NCI-H2196 (cell line): ENCODE measurements around the gene MLANA.

Source experiments
- DNase-seq: peaks from one replicate; lab custom pipeline; 2025; ENCODE audit not compliant: unreplicated experiment; lab: John Stamatoyannopoulos, UW

Gene MLANA

GRCh38 chr9:5899292-5899691 lies 8.6 kb downstream of the MLANA start:
- DNase-seq = no peak

DNA sequence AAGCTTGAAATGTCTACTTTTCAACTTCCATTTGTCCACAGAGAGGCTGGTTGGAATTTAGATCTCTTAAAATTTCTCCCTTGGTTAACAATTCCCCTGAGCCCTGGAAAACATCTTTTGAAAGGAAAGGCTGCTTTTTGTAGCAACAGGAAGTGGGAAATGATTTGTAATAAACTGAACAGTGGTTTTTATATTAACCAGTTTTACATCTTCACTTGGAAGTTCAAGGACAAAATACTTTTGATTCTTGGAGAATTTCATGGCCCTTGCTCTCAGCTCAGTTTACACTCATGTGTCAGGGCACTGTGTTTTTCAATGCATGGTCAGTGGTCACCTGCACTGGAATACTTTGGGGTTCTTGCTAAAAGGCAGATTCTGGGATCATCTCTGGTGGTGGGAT lies 9.9 kb downstream of the MLANA start:
- DNase-seq = no peak

GRCh38 chr9:5902377-5902776 lies 11.7 kb downstream of the MLANA start:
- DNase-seq = no peak

GRCh38 chr9:5908918-5909317 lies 18.2 kb downstream of the MLANA start:
- DNase-seq = no peak

GRCh38 chr9:5909976-5910375 lies 19.3 kb downstream of the MLANA start:
- DNase-seq = no peak

- no peak for DNase-seq
Observed at GRCh38 chr9:5910413-5911057, 19.8 kb downstream of the MLANA start.

DNA sequence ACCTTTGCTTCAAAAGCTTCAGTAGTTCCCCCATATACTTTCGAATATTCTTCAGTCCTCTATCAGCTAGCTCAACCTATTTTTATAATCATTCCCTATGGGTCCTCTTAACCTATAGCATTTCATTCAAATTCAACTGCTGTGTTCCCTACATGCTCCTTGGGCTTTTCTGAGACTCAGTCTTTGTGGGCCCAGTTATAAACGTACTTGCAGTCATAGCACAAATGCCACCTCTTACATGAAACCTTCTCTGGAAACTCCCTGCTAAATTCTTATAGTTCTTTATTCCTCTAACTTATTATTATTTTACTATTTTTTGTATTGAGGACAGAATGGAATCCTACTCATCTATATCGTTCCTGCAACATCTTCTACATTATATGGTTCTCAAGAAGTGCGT lies 24.7 kb downstream of the MLANA start:
- no peak for DNase-seq

DNA sequence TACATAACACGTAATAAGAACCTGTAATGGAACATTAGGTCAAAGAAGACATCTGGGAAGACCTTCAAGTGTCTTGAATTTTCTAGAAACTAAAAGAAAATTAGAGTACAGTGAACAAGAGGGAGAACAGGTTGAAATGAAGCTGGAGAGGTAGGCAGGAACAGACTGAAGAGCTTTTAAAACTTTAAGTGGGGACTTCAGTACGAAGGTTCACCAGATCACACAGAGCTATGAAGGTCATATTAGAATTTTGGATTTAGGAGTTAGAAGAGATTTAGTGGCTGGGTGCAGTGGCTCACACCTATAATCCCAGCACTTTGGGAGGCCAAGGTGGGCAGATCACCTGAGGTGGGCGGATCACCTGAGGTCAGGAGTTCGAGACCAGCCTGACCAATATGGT lies 26.6 kb downstream of the MLANA start:
- no peak for DNase-seq

DNA sequence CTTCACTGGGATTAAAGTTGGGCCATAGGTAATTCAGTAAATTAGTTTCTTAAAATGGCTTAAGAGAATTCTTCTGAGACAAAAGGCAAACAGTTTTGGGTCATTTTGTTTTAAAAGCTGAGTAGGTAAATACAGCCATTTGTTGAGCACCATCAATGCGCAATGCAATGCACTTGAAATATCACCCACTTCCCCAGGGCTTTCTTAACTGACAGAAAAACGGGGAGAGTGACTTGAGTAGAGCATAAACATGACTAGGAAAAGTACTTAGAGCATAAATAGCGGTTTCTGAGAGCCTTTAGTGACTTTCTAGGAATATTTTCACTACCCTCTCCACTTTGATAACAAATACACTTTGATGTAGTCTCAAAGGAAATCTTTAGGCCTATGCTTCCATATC lies 27.2 kb downstream of the MLANA start:
- DNase-seq = no peak

DNA sequence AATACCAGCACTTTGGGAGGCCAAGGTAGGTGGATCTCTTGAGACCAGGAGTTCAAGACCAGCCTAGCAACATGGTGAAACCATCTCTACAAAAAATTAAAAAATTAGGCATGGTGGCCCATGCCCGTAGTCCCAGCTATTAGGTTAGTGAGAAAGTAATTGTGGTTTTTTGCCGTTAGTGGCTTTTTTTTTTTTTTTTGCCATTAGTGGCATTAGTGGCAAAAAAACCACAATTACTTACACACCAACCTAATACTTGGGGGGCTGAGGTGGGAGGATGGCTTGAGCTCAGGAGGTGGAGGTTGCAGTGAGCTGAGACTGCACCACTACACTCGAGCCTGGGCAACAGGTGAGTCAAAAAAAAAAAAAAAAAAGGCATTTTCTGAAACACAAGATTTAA lies 27.8 kb downstream of the MLANA start:
- no peak for DNase-seq

- no peak for DNase-seq
Observed at GRCh38 chr9:5920860-5921328, 30.2 kb downstream of the MLANA start.

DNA sequence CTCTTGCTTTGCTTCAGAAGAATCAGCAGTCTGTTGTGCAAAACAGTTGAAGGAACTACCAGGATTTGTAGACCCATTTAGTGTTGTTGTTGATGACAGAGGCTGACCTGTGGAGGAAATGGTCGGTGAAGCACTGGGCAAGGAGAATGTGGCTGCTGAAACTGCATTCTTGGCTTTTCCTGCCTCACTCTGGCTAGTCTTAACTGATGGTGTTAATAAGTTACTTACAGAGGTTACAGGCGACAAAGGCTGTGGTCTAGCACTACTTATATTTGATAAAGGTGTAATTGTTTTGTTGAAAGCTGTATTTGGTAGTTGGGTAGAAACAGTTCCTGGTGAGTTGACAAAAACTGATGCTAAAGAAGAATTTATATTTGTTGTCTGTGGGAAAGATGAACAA lies 31.5 kb downstream of the MLANA start:
- no peak for DNase-seq

DNA sequence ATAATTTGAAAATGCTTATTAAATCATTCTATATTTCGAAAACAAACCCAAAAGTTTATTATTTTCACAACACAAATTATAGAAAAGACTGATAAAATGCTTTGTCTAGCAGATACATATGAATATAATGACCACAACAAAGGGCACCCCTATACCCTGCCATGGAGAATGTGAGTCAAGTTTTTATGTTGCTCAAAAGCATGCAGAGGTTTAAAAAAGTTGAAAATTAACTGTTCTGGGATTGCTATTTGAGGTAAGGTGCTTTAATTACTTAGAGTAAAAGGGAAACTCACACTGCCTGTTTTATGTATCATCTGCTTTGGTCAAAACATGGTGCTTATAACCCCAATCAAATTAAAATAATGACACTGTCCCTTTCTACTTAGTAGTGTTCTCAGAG lies 41.0 kb downstream of the MLANA start:
- DNase-seq = no peak

DNA sequence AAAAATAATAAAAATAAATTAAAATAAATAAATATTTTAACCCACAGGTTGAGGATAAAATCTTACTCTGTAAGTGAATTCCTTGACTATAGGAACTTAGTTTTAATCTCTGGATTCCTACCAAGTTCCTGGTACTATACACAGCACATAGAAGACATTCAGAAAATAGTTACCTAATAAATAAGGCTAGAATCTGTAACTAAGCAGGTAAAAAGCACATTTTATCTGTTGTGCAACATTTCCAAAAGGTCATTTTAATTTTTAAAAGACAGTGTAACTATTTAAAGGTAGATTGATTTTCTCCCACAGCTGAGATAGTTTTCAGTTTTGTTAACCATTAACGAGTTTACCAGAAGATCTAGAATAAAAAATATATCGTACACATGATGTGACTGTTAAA lies 47.8 kb downstream of the MLANA start:
- DNase-seq = no peak

GRCh38 chr9:5939530-5939929 lies 48.8 kb downstream of the MLANA start:
- DNase-seq = no peak

- no peak for DNase-seq
Observed at GRCh38 chr9:5941214-5941613, 50.5 kb downstream of the MLANA start.

DNA sequence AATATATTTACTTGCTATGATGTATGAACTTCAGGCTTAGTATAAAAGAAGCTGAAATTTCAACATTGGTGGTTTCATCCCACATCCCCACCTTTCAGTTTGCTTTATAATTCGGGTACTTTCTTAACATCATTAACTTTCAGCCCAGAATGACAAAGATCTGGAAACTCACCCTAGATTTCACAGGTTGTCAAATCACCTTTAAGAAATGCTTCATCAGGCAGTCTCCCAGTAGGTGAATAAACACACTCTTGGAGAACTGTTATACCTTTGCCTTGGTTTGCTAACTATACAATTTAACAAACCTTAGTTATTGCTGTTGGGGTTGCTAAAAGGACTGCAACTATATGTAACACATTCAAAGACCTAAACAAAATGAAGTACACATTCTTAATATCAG lies 54.4 kb downstream of the MLANA start:
- no peak for DNase-seq

GRCh38 chr9:5947912-5948311 lies 57.2 kb downstream of the MLANA start:
- peak; percentile 55 for DNase-seq

DNA sequence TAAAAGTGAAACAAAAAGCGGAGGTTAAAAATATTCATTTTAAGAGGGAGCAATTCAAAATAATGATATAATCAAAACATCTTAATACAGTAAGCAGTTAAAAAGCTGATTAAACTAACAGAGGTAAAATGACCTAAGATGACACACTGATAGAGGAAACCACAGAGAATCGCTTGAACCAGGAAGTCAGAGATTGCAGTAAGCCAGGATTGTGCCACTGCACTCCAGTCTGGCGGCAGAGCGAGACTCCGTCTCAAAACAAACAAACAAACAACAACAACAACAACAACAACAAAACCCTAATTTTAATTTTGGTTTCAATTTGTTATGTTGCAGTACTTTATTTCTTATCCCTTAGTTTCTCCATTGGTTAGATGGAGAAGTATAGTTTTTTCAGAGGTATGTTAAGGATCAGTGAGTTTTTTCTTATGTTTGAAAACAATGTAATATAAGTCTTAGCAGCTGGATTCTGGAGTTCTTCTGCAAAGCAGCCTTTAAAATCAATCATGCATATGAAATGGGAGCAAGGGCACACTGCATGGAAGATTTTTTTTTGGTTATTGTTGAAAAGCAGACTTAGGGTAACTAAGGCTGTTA lies 58.5 kb downstream of the MLANA start:
- peak; percentile 69 for DNase-seq

DNA sequence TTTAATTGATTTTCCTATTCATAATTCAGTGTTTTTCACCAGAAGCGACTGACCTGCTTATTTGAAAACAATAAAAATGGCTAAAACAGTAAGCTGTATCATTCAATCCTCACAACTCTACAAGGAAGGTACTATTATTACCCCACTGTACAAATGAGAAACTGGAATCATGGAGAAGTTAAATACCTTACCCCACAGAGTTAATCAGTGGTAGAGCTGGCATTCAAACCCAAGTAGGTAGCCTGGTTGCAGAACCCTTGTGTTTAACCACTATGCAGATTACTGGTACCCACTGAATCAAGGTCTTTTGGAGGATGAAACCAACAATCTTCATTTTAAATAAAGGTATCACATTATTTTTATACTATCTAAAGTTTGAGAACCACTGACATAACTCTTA lies 59.6 kb downstream of the MLANA start:
- DNase-seq = no peak

GRCh38 chr9:5951686-5952211 lies 61.1 kb downstream of the MLANA start:
- no peak for DNase-seq

- peak; percentile 40 for DNase-seq
Observed at GRCh38 chr9:5953743-5954707, 63.3 kb downstream of the MLANA start.
